ENCODE measurements around the gene ZNF587B.
"Not testable (repeated sequence)": the region's sequence is repeated elsewhere in the genome, so short reads cannot be mapped to it uniquely, and the experiment has no call there.

The ZNF587B gene

DNA sequence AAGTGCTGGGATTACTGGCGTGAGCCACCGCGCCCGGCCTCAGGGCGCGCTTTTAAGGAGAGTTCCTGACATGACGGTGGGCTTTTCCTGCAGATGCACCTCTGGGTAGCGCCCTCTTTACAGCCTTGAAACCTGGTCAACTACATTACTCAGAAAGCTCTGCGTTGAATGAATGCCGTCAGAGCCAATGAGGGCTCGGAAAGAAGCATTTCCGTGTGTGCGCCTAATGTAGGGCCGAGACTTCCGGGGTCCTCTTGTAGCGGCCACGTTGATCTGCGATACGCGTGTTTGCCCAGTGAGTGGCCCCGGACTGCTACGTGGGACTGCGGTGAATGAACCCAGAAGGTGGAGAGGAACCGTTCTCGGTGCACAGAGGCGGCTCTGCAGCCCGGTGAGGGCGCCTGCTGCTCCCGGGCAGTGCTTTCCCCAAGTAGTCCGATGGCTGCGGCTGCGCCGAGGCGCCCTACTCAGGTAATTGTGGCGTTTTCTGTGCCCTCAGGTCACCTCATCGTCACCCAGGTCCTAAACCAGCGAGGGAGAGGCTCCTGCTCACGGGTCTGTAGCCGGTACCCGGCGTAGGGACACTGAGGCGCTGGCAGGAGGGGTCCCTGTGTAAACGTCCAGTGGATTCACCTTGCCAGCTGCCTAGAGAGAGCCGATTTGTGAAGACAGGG lies 10.5 kb upstream of the ZNF587B start:
- DNase-seq: peak; percentile 76

DNA sequence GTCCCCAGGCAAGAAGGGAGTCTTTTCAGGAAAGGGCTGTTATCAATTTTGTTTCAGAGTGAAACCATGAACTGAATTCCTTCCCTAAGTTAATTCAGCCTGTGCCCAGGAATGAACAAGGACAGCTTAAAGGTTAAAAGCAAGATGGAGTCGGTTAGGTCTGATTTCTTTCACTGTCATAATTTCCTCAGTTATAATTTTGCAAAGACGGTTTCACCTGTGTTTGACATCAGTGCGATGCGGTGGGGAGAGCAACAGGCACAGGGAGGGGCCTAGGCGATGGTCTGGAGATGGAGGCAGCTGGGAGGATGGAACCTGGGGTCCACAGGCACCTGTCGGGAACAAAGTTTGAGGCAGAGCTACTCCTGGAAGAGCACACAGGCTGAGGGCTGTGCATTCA lies 9.5 kb upstream of the ZNF587B start:
- no peak for DNase-seq

DNA sequence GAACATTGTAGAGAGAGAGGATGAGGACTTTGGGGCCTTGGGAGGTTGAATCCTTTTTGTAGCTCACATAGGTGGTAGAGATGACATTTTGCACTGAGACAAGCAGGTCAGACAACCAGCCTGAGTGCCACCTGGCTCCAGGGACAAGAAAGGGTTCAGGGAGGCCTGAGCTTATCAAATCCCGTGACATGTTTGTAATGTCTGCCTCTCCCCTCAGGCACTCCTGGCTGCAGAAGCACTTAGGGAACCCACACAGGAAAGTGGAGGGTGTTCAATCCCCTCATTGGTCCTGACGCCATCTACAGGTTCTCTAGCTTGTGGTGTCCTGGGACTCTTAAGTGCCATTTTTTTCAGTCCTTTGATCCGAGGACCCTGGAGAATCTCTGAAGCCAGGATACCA lies 9.0 kb upstream of the ZNF587B start:
- DNase-seq: not testable (repeated sequence)

DNA sequence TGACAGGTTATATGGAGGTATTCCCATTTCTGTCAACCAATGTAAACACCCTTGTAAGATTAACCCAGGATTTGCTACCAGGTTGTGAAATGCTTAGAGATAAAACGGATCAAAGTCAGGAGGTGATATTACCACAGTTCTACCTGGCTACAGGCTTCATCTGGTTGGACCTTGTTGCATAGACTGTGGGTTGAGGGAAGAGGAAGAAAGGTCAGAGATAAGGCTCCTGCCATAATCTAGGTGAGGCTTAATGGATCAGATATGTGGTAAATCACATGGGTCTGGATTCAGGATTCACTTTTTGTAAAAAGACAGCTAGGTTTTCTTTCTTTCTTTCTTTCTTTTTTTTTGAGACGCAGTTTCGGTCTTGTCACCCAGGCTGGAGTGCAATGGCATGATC lies 8.6 kb upstream of the ZNF587B start:
- not testable (repeated sequence) for DNase-seq

DNA sequence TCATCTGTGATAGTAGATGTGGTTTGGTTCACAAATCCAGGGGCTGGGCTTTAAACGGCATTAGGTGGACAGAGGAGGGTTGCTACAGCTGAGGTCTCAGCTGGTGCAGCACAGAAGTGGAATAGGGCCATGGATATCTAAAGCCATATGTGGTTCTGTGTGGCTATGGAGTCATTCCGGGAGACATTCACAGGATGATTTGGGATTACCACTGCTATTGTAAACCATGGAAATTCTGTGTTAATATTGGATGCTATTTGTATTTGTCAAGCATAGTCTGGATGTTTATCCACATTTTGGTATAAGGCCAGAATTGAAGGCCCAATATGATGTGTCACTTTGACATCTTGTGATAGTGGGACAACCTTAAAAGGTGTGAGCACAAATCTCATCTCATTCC lies 6.9 kb upstream of the ZNF587B start:
- not testable (repeated sequence) for DNase-seq

DNA sequence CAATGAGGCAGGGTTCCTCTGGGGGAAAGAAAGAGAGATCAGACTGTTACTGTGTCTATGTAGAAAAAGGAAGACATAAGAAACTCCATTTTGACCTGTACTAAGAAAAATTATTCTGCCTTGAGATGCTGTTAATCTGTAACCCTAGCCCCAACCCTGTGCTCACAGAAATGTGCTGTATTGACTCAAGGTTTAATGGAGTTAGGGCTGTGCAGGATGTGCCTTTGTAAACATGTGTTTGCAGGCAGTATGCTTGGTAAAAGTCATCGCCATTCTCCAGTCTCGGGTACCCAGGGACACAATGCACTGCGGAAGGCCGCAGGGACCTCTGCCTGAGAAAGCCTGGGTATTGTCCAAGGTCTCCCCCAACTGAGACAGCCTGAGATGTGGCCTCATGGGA lies 6.5 kb upstream of the ZNF587B start:
- not testable (repeated sequence) for DNase-seq

DNA sequence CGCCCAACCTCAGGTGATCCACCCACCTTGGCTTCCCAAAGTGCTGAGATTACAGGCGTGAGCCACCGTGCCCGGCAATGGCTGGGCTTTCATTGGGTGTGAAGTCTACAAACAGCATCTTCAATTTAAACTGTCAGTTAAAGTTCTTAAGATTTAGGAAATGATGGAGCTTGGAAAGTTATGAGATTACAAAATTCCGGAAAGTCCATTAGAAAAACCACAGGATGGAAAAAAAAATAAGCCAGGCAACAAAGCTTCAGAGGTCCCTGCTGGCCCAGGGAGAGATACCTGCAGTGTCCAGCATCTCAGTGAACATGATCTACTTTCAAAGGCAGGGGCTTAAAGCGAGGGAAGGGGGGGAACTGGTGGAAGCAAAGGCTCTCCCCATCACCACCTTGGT lies 4.6 kb upstream of the ZNF587B start:
- no peak for DNase-seq

DNA sequence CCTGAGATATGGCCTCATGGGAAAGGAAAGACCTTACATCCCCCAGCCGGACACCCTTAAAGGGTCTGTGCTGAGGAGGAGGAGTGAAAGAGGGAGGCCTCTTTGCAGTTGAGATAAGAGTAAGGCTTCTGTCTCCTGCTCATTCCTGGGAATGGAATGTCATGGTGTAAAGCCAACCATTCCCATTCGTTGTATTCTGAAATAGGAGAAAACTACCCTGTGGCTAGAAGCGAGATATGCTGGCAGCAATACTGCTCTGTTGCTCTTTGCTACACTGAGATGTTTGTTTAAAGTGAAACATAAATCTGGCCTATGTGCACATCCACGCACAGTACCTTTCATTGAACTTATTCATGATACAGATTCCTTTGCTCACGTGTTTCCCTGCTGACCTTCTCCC lies 783 bp upstream of the ZNF587B start:
- no peak for DNase-seq

DNA sequence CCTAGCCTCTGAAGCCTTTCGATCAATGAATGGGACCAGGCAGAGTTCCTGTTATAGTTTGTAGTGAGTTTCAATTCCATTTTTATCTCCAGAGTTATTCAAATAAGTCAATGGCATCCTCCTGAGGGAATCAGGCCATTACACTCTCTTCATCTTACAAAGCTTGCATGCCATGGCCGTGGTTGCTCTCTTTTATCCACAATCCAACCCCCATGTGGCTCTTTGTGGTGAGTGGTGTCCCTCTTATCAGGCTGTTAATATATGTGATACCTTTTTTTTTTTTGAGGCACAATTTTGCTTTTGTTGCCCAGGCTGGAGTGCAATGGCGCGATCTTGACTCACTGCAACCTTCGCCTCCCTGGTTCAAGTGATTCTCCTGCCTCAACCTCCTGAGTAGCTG lies 6.9 kb downstream of the ZNF587B start:
- not testable (repeated sequence) for DNase-seq

DNA sequence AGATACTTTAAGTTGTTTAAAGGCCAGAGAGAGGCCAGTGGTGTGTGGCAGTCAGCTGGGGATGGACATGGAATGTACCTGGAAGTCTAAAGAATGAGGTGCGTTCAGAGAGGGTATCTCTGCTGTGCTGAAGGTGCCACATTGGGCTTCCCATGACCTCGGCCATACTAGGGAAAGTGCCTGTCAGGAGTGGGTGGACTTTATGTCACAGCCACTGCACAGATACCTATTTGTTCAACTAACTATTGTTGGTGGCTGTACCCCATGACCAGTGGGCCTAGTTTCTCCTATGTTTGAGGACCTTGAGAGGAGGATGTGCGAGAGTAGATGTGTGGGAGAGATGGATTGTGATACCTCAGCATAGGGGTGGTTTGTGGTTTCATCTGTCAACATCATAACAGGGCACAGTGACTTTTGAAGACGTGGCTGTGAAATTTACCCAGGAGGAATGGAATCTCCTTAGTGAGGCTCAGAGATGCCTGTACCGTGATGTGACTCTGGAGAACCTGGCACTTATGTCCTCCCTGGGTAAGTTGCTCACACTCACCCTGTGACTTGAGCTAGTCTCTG lies 8.6 kb downstream of the ZNF587B start:
- not testable (repeated sequence) for DNase-seq

DNA sequence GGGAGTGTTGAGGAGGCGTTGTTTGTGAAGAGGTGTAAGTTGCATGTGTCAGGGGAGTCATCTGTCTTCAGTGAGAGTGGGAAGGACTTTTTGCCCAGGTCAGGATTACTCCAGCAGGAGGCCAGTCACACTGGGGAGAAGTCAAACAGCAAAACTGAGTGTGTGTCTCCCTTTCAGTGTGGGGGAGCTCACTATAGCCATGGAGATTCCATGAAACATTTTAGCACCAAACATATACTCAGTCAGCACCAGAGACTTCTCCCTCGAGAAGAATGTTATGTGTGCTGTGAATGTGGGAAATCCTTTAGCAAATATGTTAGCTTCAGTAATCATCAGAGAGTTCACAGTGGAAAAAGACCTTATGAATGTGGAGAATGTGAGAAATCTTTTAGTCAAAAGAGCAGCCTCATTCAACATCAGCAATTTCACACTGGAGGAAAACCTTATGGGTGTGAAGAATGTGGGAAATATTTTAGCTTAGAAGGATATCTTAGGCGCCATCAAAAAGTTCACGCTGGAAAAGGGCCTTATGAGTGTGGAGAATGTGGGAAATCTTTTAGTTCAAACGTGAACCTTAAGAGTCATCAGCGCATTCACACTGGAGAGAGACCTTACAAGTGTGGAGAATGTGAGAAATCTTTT lies 11.1 kb downstream of the ZNF587B start:
- no peak for DNase-seq

DNA sequence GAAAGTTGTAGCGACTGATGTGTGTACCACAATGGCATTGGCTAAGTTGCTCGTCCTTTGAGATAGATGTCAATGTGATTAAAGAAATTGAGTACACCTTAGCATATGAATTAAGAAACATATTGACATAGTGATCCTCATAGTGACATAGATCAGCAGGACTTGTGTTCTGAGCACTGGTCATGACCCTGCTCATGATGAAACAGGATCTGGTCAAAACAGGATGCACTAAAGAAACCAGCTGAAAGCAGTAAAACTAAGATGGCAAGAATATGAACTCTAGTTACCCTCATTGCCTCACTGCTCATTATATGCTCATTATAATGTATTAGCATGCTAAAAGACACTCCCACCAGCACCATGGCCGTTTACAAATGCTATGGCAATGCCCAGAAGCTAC lies 17.1 kb downstream of the ZNF587B start:
- DNase-seq: not testable (repeated sequence)

DNA sequence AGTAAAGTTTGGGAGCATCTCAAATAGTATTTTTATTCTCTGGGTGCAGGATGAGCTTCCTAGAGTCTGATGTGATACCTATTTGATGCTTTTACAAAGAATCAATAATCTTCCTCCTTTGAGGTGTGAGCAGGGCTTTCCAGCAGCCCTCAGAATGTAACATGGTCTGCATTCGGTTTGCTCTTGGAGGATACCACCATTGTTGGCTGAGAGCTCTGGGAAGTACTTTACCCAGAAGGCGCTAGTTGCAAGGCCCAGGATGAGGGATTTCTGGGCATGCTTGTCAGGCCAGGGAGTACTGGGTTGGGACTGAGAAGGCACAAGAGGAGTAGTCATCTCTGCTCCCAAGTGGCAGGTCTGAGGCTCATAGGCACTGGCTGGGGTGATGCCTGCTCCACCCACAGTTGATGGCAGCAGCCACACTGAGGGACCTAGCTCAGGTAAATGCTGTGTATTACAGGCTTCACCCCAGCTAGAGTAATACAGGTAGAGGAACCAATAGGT lies 19.1 kb downstream of the ZNF587B start:
- not testable (repeated sequence) for DNase-seq

DNA sequence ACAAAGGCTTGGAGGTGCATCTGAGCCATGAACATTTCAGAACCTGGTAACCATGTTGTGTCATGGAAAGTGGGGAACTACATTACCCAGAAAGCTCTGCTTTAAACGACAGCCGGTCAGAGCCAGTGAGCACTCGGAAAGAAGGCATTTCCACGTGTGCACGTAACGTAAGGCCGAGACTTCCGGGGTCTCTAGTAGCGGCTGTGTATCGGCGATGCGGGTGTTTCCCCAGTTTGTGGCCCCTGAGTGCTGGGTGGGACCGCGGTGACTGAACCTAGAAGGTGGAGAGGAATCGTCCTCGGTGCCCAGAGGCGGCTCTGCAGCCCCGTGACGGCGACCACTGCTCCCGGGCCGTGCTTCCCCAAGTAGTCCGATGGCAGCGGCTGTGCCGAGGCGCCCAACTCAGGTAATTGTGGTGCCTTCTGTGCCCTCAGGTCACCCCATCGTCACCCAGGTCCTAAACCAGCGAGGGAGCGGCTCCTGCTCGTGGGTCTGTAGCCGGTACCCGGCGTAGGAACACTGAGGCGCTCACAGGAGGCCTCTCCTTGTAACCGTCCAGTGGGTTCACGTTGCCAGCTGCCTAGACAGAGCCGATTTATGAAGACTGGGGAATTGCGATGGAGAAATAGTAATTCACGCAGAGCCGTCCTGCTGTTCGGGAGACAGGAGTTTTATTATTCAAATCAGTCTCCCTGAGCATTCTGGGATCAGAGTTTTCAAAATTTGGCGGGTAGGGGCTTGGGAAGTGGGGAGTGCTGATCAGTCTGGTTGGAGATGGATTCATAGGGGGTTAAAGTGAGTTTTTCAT lies 19.8 kb downstream of the ZNF587B start, which contains the start of gene ZNF587:
Gene ZNF587, plus strand, starts transcription at position 194 of the 808 bp plus-strand sequence. Its CDS starts 180 bp downstream, at position 374.
- peak; percentile 65 for DNase-seq

DNA sequence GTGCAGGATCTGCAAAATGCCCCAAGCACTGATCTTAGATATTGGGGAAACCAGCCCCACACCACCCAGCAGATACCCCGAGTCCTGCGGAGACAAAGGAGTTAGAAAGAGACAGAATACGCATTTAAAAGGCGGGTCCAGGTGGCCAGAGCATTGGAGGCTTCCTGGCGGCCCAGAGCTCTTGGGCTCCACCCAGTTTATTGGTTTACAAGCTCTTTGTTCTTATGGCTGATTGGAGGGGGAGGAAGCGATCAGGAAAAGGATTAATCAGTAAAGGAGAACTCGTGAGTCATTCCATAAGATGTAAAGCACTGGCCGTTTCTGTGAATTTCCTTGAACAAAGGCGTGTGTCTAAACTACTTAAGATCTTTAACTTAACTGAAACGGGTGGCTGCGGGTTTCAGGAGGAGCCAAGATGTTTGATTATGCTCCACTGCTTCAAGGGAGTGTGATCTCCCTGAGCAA lies 20.5 kb downstream of the ZNF587B start:
- DNase-seq: no peak

DNA sequence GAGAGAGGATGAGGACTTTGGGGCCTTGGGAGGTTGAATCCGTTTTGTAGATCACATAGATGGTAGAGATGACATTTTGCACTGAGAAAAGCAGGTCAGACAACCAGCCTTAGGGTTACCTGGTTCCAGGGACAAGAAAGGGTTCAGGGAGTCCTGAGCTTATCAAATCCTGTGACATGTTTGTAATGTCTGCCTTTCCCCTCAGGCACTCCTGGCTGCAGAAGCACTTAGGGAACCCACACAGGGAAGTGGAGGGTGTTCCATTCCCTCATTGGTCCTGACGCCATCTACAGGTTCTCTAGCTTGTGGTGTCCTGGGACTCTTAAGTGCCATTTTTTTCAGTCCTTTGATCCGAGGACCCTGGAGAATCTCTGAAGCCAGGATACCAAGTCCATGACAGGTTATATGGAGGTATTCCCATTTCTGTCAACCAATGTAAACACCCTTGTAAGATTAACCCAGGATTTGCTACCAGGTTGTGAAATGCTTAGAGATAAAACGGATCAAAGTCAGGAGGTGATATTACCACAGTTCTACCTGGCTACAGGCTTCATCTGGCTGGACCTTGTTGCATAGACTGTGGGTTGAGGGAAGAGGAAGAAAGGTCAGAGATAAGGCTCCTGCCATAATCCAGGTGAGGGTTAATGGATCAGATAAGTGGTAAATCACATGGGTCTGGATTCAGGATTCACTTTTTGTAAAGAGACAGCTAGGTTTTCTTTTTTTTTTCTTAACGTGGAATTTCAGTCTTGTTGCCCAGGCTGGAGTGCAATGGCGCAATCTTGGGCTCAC lies 21.9 kb downstream of the ZNF587B start:
- not testable (repeated sequence) for DNase-seq

DNA sequence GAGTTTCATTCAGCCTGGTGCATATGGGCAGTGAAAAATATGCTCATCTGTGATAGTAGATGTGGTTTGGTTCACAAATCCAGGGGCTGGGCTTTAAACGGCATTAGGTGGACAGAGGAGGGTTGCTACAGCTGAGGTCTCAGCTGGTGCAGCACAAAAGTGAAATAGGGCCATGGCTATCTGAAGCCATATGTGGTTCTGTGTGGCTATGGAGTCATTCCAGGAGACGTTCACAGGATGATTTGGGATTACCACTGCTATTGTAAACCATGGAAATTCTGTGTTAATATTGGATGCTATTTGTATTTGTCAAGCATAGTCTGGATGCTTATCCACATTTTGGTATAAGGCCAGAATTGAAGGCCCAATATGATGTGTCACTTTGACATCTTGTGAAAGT lies 24.0 kb downstream of the ZNF587B start:
- not testable (repeated sequence) for DNase-seq

DNA sequence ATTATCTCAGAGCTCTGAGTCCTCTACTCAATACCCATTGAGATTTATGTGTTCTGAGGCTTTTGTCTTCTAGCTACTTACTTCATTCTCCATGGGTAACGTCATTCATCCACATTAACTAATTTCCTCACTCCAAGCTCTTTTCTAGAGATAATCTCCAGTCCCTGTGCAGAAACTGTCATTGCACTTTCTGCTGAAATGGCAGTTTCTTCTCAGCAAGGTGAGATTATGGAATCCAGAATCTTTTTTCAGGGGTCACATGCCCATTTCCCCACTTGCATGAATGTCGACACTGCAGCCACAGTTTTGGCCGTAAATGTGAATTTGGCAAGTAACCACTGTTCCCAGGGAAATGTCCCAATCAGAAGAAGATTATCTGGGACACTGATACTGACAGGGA lies 32.3 kb downstream of the ZNF587B start:
- DNase-seq: not testable (repeated sequence)

DNA sequence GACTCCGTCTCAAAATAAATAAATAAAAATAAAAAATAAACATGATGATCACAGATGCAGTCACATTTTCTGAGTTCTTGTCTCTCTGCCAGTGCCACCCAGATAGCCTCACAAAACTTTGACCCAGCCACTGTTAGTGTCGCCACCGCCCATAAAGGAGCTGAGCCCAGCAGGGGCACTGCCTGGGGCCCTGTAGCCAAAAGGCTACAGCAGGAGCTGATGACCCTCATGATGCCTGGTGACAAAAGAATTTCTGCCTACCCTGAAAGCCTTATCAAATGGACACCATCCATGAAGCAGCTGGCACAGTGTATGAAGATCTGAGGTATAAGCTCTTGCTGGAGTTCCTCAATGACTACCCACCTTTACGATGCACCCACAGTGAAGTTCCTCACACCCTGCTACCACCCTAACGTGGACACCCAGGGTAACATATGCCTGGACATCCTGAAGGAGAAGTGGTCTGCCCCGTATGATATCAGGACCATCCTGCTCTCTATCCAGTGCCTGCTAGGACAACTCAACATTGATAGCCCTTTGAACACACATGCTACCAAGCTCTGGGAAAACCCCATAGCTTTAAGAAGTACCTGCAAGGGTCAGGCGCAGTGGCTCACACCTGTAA lies 37.9 kb downstream of the ZNF587B start:
- DNase-seq: no peak

DNA sequence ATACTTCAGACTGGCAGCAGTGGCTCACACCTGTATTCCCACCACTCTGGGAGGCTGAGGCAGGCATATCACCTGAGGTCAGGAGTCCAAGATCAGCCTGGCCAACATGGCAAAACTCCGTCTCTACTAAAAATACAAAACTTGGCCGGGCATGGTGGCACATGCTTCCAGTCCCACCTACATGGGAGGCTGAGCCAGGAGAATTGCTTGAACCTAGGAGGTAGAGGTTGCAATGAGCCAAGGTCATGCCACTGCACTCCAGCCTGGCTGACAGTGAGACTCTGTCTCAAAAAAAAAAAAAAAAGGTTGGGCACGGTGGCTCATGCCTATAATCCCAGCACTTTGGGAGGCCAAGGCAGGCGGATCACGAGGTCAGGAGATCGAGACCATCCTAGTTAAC lies 39.6 kb downstream of the ZNF587B start:
- DNase-seq: not testable (repeated sequence)

DNA sequence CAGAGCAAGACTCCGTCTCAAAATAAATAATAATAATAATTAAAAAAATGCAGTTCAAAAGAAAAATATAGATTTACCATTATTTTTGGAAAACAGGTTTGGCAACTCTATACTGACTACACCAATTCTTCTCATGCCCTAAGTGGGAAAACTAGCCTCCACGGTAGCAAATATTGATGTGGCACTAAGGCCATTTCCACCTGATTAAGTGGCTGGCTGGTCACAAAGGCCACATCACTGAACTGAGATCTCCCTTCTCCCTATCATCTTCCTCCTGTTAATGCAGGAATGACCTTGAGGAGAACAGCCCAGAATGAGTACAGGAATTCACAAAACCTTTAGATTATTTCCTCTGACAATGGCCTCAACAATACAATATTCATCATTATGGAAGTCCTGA lies 40.1 kb downstream of the ZNF587B start:
- no peak for DNase-seq

DNA sequence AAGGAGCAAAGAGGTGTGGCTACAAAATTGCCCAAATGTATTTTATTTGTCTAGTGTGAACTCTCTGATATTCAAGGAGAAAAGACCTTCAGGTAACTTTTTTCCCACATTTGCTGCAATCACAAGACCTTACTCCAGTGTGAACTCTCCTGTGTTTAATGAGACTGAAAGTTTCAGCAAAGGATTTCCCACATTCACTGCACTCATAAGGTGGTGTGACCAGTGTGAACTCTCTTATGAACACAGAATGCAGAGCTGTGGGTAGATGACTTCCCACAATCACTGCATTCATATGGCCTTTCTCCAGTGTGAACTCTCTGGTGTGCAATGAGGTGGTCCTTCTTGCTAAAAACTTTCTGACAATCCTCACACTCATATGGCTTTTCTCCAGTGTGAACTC lies 42.4 kb downstream of the ZNF587B start:
- no peak for DNase-seq
